HUES48 (cell line): ENCODE data around the gene LSS.

Experiments used
- H3K27ac ChIP-seq: one replicate; pipeline ENCODE4 v1.7.0; 2013; ENCODE audit warnings: low read depth, low read length, inconsistent platforms
- H3K27me3 ChIP-seq: 2 replicates; pipeline ENCODE4 v1.6.1; 2013; ENCODE audit warnings: mild to moderate bottlenecking, low read length; ENCODE audit not compliant: control insufficient read depth, insufficient read depth
- H3K36me3 ChIP-seq: 2 replicates; pipeline ENCODE4 v1.6.1; 2013; ENCODE audit warnings: low read length; ENCODE audit not compliant: control insufficient read depth, insufficient read depth
- H3K4me1 ChIP-seq: 2 replicates; pipeline ENCODE4 v1.6.1; 2013; ENCODE audit warnings: mild to moderate bottlenecking, low read length; ENCODE audit not compliant: control insufficient read depth, insufficient read depth
- H3K4me3 ChIP-seq: 2 replicates; pipeline ENCODE4 v1.5.1; 2013; ENCODE audit warnings: mild to moderate bottlenecking, low read depth, low read length
- H3K9ac ChIP-seq: 2 replicates; pipeline ENCODE4 v1.6.1; 2013; ENCODE audit warnings: mild to moderate bottlenecking, low read depth, low read length, moderate library complexity
- H3K9me3 ChIP-seq: 2 replicates; pipeline ENCODE4 v1.6.1; 2013; ENCODE audit warnings: low read length; ENCODE audit not compliant: control insufficient read depth, insufficient read depth

The LSS gene

DNA sequence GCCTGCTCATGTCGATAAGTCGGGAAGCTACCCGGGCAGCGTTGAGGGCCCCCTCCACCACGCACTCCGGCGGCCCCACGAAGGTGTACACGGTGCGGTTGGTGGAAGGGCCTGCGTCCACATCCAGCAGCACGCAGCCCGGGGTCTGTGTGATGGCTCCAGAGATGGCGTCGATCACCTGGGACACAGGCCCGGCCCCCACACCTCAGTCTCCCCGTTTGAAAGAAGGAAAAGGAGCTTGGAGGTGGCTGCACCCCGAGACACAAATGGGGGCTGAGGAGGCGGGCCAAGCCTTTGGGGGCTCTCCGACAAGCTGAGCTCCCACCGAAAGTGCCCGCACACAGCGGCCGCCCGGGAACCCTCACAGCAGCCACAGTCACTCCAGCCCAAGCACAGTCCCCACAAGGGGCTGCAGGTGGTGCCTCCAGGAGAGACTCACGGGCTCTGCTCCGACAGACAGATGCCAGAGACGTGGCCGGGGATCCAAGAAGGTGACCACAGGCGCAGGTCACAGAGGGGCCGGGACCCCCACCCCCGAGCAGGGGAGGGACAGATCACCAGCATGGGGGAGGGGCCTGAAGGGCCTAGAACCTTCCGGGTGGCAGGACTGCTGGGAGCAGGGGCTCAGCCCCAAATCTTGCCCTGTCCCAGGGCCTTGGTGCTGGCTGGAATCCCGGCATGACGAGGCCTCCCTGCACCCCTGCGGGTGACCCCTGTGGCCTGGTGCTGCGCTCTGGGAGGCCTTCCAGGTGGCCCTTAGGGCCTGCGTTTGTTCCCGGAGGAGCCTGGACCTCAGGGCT is 74.2 kb downstream of the LSS start:
- Histone ChIP-seq H3K4me1 (0 out of 2 replicates have a peak, but pooled peaks cover 5% of the 10 kb centered on the region), H3K9me3 (no peaks in the 10 kb centered on the region), H3K27ac (no peak overlapping the region), H3K27me3 (no peaks in the 10 kb centered on the region), H3K36me3 (no peaks in the 10 kb centered on the region), H3K9ac (no peak overlapping the region), H3K4me3 (no peak overlapping the region)

DNA sequence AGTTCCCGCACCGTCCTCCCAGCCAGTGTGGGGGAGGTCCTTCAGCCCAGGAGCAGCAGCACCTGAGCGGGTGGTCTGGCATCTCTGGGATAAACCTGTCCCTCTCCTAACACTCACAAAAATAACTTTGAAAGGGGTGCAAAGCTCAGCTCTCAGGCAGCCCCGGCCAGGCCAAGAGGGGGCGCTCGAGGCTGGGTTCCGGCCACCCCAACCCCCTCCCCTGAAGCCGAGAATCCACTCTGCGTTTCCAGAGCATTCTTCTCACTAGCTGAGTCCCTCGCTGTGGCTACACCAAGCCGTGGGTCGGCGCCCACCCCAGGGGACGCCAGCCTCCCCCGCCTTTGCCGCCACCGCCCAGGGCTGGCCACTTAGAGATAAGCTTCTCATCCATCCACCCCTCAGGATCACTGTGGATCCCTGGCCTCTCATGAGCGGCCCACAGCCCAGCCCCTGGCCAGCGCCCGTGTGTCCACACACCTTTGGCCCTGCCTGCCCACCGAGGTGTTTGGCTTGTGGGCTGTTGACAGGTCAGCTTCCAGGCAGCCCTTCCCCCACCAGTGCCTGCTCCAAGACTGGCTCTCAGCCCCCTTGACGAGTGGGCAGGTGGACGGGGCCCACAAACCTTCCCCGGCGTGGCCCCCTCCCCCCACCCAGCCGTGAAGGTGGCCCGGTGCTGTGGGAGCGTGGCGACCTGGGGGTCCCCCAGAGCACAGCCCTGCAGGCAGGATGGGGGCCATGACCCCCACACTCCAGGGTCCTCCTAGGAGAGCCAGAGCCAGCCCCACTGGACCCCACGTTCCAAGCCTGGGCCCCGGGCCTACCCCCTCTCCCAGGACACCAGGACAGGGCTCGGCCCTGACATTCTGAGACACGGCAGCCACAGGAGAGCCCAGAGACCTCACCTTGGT is 75.1 kb downstream of the LSS start:
- Histone ChIP-seq H3K4me1 (0 out of 2 replicates have a peak, but pooled peaks cover 5% of the 10 kb centered on the region), H3K36me3 (no peaks in the 10 kb centered on the region), H3K9me3 (no peaks in the 10 kb centered on the region), H3K4me3 (no peak overlapping the region), H3K27ac (peak overlapping the region; percentile 45), H3K27me3 (no peaks in the 10 kb centered on the region), H3K9ac (no peak overlapping the region)

DNA sequence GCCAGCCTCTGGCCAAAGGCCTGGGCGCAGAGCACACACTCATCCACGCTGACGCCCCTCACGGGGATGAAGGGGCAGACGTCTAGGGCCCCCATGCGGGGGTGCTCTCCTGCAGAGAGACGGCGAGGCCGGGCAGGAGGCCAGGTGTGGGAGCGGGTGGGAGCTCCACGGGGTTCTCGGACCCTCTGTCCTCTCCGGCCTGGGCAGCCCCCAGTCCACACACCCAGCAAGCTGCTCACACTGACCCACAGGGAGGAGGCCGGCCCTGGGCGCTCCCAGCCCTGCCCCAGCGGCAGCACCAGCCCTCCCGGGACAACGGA is 75.7 kb downstream of the LSS start:
- Histone ChIP-seq H3K9me3 (no peaks in the 10 kb centered on the region), H3K36me3 (no peaks in the 10 kb centered on the region), H3K9ac (no peak overlapping the region), H3K4me1 (0 out of 2 replicates have a peak, but pooled peaks cover 5% of the 10 kb centered on the region), H3K27ac (peak overlapping the region; percentile 45), H3K4me3 (no peak overlapping the region), H3K27me3 (no peaks in the 10 kb centered on the region)

DNA sequence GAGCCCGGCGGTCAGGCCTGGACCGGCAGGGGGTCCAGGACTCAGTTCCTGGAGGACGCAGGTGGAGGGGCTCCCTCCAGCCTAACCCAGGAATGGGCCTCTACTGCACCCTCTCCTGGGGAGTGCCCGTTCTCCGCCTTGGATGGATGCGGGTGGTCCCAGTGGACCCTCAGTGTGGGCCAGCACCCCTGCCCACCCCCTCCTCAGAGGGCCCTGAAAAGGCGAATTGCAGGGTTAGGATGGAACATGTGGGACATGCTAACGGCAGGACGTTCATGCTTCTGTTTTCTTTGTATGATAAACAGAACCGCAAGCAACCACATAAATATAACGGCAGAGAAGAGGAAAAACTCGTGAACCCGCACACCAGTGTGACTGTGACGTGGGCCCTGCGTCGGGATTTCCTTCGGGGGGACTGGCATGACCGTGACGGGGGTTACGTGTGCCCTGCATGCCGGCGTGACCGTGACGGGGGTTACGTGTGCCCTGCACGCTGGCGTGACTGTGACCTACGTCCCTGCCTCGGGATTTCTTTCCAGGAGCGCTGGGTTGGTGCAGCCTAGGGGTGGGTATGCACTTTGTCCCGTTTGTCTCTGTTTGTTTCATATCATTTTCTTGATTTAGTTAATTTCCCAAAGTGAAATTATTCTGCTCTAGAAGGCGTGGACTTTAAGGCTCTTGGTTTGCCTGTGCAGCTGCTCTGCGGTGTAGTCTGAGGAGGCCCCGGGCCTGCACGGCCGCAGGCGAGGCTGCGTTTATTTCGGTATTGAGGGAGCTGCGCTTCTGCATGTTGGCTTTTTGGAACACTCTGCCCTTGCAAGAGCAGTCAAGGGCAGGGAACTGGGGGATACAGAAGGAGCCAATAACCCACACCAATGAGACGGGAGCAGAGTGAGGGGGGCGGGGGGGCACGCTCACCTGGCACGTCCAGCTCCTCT is 76.3 kb downstream of the LSS start:
- H3K9ac ChIP-seq: no peak overlapping the region

DNA sequence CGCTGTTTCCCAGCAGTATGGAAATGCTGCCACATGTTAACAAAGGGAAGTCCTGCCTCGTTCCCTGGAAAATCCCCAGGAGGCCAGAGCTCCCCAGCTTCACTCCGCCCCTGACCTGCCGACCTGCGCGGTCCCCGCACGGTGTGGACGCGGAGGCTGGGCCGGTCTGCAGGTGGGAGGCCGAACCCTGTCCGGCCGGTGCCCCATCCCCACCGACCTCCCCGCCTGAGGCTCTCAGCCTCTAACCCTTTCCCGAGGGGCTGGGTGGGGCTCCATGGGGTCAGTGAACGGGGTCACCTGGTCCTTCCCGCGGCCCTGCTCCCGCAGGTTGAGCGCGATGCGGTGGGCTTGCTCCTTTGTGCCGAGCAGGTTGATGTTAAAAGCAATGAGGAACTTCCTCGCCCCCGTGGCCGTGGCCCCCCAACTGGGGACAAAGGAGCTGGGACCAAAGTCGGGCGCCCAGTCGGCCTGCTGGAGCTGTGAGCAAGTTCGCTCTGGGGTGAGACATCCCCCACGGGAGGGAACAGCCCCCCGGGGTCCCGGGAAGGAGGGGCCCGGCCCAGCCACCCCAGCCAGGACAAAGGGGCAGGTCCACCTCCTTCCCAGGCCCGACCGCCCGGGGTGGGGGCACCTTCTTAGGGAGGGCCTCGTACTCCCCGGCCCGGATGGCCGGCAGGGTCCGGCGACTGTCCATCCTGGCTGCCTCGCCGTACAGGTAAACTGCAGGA is 77.1 kb downstream of the LSS start:
- Histone ChIP-seq H3K4me1 (0 out of 2 replicates have a peak, but pooled peaks cover 5% of the 10 kb centered on the region), H3K36me3 (no peaks in the 10 kb centered on the region), H3K4me3 (no peak overlapping the region), H3K9ac (no peak overlapping the region), H3K27me3 (no peaks in the 10 kb centered on the region), H3K27ac (no peak overlapping the region), H3K9me3 (no peaks in the 10 kb centered on the region)

More for the DNA sequence above, 76.3 kb downstream of the LSS start:
- Histone ChIP-seq H3K4me3 (no peak overlapping the region), H3K4me1 (0 out of 2 replicates have a peak, but pooled peaks cover 5% of the 10 kb centered on the region), H3K9me3 (no peaks in the 10 kb centered on the region), H3K27me3 (no peaks in the 10 kb centered on the region), H3K36me3 (no peaks in the 10 kb centered on the region), H3K27ac (peak overlapping the region; percentile 45)

DNA sequence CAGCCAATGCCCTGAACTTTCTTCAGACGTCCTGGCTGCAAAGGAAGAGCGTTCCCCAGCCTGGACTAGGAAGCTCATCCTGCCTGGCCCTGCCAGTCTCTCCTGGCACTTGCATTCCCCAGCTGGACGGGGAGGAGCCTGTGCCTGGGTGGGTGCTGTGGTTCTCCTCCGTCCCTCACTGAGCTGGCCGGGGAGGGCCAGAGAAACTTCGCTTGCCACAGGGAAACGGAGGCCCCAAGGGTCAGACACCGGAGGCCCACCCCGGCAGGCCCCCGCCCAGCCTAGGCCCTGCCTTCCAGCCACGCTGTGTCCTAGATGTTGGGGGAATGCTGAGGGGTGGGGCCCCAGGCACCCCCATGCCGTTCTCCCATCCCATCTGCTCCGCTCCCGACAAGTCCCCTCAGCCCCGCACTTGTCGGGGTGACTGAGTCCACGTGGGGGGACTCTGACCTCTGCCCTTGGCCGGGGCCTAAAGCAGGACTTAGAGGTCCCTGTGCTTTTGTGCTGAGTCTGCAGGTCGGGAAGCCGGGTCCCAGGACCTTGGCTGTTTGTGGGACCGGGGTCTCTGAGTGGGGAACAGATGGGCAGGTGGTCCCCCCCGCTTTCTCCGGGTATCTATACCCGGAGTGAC is 78.0 kb downstream of the LSS start:
- Histone ChIP-seq H3K9ac (no peak overlapping the region), H3K36me3 (no peaks in the 10 kb centered on the region), H3K4me1 (0 out of 2 replicates have a peak, but pooled peaks cover 5% of the 10 kb centered on the region), H3K27ac (no peak overlapping the region), H3K9me3 (no peaks in the 10 kb centered on the region), H3K27me3 (no peaks in the 10 kb centered on the region), H3K4me3 (no peak overlapping the region)

DNA sequence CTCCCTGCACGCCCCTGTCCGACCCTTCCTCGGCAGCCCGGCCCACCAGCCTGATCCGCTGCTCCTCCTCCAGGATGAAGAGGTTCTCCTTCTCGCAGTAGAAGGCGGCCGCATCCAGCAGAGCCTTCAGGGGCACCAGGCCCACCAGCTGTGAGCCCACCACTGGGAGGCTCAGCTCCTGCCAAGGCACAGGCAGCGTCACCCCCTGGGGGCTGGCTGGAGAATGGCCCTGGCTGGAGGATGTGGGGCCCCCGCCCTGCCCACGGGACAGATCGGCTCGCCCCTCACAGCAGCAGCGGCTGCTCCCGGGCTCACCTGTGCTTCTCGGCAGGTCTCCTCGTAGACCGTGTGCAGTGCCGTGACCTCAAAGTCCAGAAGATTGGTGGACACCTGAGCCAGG is 78.5 kb downstream of the LSS start:
- Histone ChIP-seq H3K4me3 (no peak overlapping the region), H3K36me3 (no peaks in the 10 kb centered on the region), H3K27ac (no peak overlapping the region), H3K27me3 (no peaks in the 10 kb centered on the region), H3K9me3 (no peaks in the 10 kb centered on the region), H3K9ac (no peak overlapping the region), H3K4me1 (0 out of 2 replicates have a peak, but pooled peaks cover 5% of the 10 kb centered on the region)

DNA sequence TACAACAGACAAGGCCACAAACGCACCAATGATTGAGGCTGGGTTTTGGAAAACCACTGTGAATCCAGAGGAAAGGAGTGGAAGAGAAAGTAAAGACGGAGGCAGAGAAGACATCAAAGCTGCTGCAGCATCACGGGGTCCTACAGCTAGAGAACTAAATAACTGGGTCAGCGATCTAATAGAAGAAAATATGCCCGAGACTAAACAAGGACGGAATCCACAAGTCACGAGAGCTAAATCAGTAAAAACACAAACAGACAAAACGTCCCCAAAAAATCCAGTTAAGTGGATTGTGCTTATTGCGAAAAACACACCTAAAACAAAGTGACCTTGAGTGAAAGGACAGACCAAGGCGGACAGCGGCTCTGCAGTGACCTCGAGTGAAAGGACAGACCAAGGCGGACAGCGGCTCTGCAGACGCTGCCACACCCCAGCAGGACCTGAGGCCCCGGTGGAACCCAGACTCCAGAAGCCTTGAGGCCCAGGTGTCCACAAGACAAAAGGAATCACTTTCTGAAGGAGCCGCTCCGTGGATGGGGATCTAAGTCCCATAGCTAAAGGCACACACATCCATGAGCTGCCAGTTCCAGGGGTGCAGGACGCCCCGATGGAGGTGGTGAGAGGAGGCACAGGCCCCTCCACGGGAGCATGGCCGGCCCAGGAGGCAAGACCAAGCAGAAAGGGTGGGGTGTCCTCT is 79.2 kb downstream of the LSS start:
- Histone ChIP-seq H3K36me3 (no peaks in the 10 kb centered on the region), H3K4me1 (0 out of 2 replicates have a peak, but pooled peaks cover 5% of the 10 kb centered on the region)

DNA sequence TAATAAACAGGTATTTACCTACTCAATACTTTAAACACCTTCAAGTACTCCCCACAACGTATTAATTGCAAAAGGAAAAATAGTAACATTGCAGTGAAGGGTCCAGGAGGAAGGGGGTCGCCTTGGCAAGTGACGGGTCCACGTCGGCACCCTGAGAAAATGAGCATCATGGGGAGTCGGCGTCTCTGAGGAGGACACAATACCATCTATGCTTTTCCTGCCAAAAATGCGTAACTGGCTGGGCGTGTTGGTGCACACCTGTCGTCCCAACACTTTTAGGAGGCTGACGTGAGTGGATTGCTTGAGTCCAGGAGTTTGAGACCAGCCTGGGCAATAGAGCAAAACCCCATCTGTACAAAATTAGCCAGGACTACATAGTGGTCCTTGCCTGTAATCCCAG is 80.5 kb downstream of the LSS start:
- Histone ChIP-seq H3K9ac (no peak overlapping the region), H3K4me1 (0 out of 2 replicates have a peak, but pooled peaks cover 4% of the 10 kb centered on the region), H3K4me3 (no peak overlapping the region), H3K27ac (no peak overlapping the region), H3K27me3 (no peaks in the 10 kb centered on the region), H3K9me3 (no peaks in the 10 kb centered on the region), H3K36me3 (no peaks in the 10 kb centered on the region)

More for the DNA sequence above, 79.2 kb downstream of the LSS start:
- Histone ChIP-seq H3K27ac (no peak overlapping the region), H3K27me3 (no peaks in the 10 kb centered on the region), H3K9me3 (no peaks in the 10 kb centered on the region), H3K4me3 (no peak overlapping the region), H3K9ac (no peak overlapping the region)
